Lower lobe of right lung (tissue), 2 donors: ENCODE measurements around the gene RB1. TPM values are rescaled to one million over a fixed set of nuclear protein-coding genes. Genes with fewer than 3 reads are reported as not detected.
"Not testable (repeated sequence)": the region's sequence is repeated elsewhere in the genome, so short reads cannot be mapped to it uniquely, and the experiment has no call there.

Source experiments
- ATAC-seq, 2 donors: fragments of 200-7000 bp; cut with Tn5 transposase; one replicate each; pipeline ENCODE4 v1.9.1; 2020 to 2022; ENCODE audit warnings: mild to moderate bottlenecking in 2 of 2, moderate library complexity in 2 of 2
- DNase-seq: peaks from one replicate; pipeline ENCODE4 v3.0.0-alpha.2; 2020
- H3K27ac ChIP-seq: fragments of 200-600 bp; one replicate; pipeline ENCODE4 v1.8.0; 2022
- H3K27me3 ChIP-seq: fragments of 200-600 bp; one replicate; pipeline ENCODE4 v1.8.0; 2022; ENCODE audit warnings: low read depth
- H3K36me3 ChIP-seq: fragments of 200-600 bp; one replicate; pipeline ENCODE4 v1.8.0; 2022; ENCODE audit warnings: mild to moderate bottlenecking
- H3K4me1 ChIP-seq: fragments of 200-600 bp; one replicate; pipeline ENCODE4 v1.8.0; 2022
- H3K4me3 ChIP-seq: fragments of 200-600 bp; one replicate; pipeline ENCODE4 v1.8.0; 2022; ENCODE audit warnings: mild to moderate bottlenecking
- H3K9me3 ChIP-seq: fragments of 200-600 bp; one replicate; pipeline ENCODE4 v1.8.0; 2022
- intact Hi-C: fragments of 100-400 bp; cut with DNase I; formaldehyde crosslinking; loops from one replicate; pipeline ENCODE4 v1.11.0; 2022
- total RNA-seq: library from RNA; stranded (reverse); fragmentation: NEBNext Ultra II Directional; extraction: Animal tissue kit (Norgen Biotek cat#: 25700); gene quantifications from one replicate; pipeline ENCODE4 v1.2.1, GENCODE V29; 2021
- TF ChIP-seq, protein P1 (sequence below): fragments of 200-600 bp; IDR thresholded peaks from one replicate; pipeline ENCODE4 v1.8.0; 2022; ENCODE audit warnings: antibody characterized with exemption, mild to moderate bottlenecking
- donor health status: DM: no; HTN: yes; CAD: no; lungs with severe emphysema.

The RB1 gene
- total RNA-seq, 1 donor from 2014 or later: 38.1 TPM

DNA sequence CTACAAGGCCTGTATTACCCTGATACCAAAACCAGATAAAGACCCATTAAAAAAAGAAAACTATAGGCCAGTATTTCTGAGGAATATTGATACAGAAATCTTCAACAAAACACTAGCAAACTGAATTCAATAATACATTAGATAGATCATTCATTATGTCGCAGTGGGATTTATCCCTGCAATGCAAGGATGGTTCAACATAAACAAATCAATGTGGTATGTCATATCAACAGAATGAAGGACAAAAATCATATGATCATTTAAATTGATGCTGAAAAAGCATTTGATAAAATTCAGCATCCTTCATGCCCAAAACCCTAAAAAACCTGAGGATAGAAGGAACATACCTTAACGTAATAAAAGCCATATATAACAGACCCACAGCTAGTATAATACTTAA, 50.0 kb downstream of the RB1 start:
- Histone ChIP-seq H3K4me3 (no peak overlapping the region), H3K27me3 (no peaks in the 10 kb centered on the region), H3K9me3 (peaks cover 13% of the 10 kb centered on the region), H3K27ac (no peak overlapping the region), H3K36me3 (peaks cover 22% of the 10 kb centered on the region), H3K4me1 (no peaks in the 10 kb centered on the region)
- intact Hi-C loops: no loop called here
- TF ChIP-seq, protein P1, sequence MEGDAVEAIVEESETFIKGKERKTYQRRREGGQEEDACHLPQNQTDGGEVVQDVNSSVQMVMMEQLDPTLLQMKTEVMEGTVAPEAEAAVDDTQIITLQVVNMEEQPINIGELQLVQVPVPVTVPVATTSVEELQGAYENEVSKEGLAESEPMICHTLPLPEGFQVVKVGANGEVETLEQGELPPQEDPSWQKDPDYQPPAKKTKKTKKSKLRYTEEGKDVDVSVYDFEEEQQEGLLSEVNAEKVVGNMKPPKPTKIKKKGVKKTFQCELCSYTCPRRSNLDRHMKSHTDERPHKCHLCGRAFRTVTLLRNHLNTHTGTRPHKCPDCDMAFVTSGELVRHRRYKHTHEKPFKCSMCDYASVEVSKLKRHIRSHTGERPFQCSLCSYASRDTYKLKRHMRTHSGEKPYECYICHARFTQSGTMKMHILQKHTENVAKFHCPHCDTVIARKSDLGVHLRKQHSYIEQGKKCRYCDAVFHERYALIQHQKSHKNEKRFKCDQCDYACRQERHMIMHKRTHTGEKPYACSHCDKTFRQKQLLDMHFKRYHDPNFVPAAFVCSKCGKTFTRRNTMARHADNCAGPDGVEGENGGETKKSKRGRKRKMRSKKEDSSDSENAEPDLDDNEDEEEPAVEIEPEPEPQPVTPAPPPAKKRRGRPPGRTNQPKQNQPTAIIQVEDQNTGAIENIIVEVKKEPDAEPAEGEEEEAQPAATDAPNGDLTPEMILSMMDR: no peak
- DNase-seq (no peak), ATAC-seq (no peak)

DNA sequence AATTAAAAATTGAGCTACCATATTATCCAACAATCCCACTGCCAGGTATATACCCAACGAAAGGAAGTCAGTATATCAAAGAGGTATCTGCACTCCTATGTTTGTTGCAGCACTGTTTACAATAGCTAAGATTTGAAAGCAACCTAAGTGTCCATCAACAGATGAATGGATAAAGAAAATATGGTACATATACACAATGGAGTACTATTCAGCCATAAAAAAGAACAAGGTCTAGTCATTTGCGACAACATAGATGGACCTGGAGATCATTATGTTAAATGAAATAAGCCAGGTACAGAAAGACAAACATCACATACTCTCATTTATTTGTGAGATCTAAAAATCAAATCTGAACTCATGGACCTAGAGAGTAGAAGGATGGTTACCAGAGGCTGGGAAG, 52.0 kb downstream of the RB1 start:
- H3K36me3 ChIP-seq, H3K27ac ChIP-seq, H3K27me3 ChIP-seq, intact Hi-C loops, H3K4me3 ChIP-seq, H3K4me1 ChIP-seq, DNase-seq, ATAC-seq: not testable (repeated sequence)
- H3K9me3 ChIP-seq: peaks cover 13% of the 10 kb centered on the region

DNA sequence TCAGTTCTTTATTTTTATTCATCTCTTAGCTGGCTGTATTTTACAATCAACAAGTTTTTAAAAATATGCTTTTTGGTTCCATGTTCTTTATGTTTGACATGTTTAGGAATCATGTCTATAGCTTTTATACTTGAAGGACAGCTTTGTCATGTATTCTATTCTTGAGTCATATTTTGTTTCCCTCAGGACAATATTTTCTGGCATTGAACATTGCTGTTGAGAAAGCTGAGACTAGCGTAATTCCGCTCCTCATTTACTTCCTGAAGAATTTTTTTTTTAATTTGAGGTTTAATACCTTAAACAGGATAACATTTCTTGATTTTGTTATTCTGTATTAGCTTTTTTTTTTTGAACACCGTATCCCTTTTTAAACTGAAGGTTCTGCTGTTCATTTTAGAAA, 53.2 kb downstream of the RB1 start:
- Histone ChIP-seq H3K36me3 (peaks cover 4% of the 10 kb centered on the region), H3K27ac (no peak overlapping the region), H3K4me1 (no peaks in the 10 kb centered on the region), H3K4me3 (no peak overlapping the region), H3K27me3 (no peaks in the 10 kb centered on the region), H3K9me3 (peaks cover 13% of the 10 kb centered on the region)
- TF ChIP-seq, protein P1: no peak
- intact Hi-C loops: no loop called here
- ATAC-seq (no peak), DNase-seq (no peak)

DNA sequence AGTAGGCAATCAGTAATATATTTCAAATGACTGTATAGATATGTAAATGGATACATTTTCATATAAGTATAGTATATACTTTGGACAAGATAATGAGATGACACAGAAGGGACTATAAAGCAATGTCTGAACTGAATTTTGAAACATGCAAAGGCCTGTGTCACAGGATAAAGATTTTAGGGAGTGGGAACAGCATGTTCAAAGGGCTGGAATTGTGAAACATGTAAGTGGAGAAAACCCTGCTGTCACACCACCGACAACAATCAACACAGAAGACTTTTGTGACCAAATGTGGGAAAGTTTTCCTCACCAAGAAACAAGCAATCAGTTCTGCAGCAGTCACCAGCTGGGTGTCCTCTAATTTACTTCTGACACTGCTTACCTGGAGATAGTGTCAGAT, 66.4 kb downstream of the RB1 start:
- H3K4me1 ChIP-seq: no peaks in the 10 kb centered on the region
- peaks cover 43% of the 10 kb centered on the region for H3K36me3 ChIP-seq
- no peaks in the 10 kb centered on the region for H3K9me3 ChIP-seq
- H3K27ac ChIP-seq: no peak overlapping the region
- TF ChIP-seq, protein P1: no peak
- no peak for DNase-seq
- H3K4me3 ChIP-seq: no peak overlapping the region
- ATAC-seq: no peak
- intact Hi-C loops: no loop called here
- H3K27me3 ChIP-seq: no peaks in the 10 kb centered on the region

GRCh38 chr13:48370815-48371214, 67.3 kb downstream of the RB1 start:
- no peak for ATAC-seq
- no peaks in the 10 kb centered on the region for H3K4me1 ChIP-seq
- H3K27ac ChIP-seq: no peak overlapping the region
- H3K4me3 ChIP-seq: no peak overlapping the region
- intact Hi-C loops: no loop called here
- peaks cover 51% of the 10 kb centered on the region for H3K36me3 ChIP-seq
- no peaks in the 10 kb centered on the region for H3K9me3 ChIP-seq
- DNase-seq: no peak
- no peaks in the 10 kb centered on the region for H3K27me3 ChIP-seq
- TF ChIP-seq, protein P1: no peak

- H3K9me3 ChIP-seq: no peaks in the 10 kb centered on the region
- no peaks in the 10 kb centered on the region for H3K4me1 ChIP-seq
- H3K27me3 ChIP-seq: no peaks in the 10 kb centered on the region
- intact Hi-C loops: no loop called here
- no peak for DNase-seq
- H3K36me3 ChIP-seq: peaks cover 52% of the 10 kb centered on the region
- no peak overlapping the region for H3K4me3 ChIP-seq
- no peak for ATAC-seq
- no peak overlapping the region for H3K27ac ChIP-seq
- TF ChIP-seq, protein P1: no peak
These were observed 74.3 kb downstream of the RB1 start for GRCh38 chr13:48377857-48378256.
